GM06990 (cell line): ENCODE data around the gene PTPRE.

Experiments used
- DNase-seq: peaks from one replicate; pipeline ENCODE4 v3.0.0-alpha.2; 2011; ENCODE audit not compliant: insufficient read length; ENCODE audit errors: extremely low read depth
- H3K27me3 ChIP-seq: replicated peaks from 2 replicates; pipeline ENCODE4 v1.6.0; 2011; ENCODE audit warnings: low read length; ENCODE audit not compliant: control insufficient read depth, insufficient read depth
- H3K36me3 ChIP-seq: 2 replicates; pipeline ENCODE4 v1.5.1; 2011; ENCODE audit warnings: low read length; ENCODE audit not compliant: control insufficient read depth, insufficient read depth
- H3K4me3 ChIP-seq: replicated peaks from 2 replicates; pipeline ENCODE4 v1.5.1; 2011; ENCODE audit warnings: low read depth, mild to moderate bottlenecking, control low read depth, low read length
- TF ChIP-seq, protein P1 (sequence below): IDR thresholded peaks from 2 replicates; pipeline ENCODE4 v1.5.1; 2011; ENCODE audit warnings: low read length, control low read depth, mild to moderate bottlenecking, inconsistent platforms; ENCODE audit not compliant: insufficient read depth, poor library complexity, severe bottlenecking

The PTPRE gene

DNA sequence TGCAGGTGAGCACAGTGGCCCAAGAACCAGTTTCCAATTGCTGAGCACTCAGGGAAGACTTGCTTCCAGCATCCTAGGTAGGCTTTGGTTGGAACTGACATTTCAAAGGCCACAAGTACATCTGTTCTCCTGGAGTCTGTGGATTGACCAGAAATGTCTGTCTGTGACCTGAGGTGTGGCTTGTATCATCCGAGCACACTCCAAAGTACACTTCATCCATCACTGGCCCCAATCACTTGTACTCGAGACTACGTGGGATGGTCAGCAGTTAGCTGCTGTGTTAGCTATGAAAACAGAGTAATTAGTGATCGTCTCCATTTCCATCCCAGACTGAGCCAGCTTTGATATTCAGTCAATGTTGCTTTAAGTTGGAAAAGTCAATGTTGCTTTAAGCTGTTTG lies 174.3 kb downstream of the PTPRE start:
- no peak overlapping the region for H3K4me3 ChIP-seq
- peaks cover 1% of the 10 kb centered on the region for H3K36me3 ChIP-seq
- no peak for DNase-seq
- TF ChIP-seq, protein P1, sequence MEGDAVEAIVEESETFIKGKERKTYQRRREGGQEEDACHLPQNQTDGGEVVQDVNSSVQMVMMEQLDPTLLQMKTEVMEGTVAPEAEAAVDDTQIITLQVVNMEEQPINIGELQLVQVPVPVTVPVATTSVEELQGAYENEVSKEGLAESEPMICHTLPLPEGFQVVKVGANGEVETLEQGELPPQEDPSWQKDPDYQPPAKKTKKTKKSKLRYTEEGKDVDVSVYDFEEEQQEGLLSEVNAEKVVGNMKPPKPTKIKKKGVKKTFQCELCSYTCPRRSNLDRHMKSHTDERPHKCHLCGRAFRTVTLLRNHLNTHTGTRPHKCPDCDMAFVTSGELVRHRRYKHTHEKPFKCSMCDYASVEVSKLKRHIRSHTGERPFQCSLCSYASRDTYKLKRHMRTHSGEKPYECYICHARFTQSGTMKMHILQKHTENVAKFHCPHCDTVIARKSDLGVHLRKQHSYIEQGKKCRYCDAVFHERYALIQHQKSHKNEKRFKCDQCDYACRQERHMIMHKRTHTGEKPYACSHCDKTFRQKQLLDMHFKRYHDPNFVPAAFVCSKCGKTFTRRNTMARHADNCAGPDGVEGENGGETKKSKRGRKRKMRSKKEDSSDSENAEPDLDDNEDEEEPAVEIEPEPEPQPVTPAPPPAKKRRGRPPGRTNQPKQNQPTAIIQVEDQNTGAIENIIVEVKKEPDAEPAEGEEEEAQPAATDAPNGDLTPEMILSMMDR = no peak
- no peaks in the 10 kb centered on the region for H3K27me3 ChIP-seq

DNA sequence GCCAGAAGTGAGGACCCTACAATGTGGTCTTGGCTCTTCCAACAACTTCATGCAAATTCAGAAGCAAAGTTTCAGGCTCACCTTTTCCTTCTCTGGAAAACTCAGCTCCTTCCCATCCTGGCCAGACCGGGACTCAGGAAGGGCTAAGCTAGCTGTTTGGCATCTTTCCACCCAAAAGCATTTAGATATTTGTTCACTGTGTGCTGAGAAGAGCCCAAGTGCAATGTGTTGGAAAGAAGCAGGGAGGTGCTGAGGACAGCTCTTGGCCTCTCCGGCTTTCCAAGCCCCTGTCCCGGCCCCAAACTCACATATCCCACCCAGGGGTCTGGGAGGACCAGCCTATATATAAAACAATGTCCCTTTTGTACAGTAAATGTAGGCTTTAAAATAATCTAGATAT lies 174.8 kb downstream of the PTPRE start:
- DNase-seq = no peak
- no peaks in the 10 kb centered on the region for H3K27me3 ChIP-seq
- no peak overlapping the region for H3K4me3 ChIP-seq
- TF ChIP-seq, protein P1 = no peak
- H3K36me3 ChIP-seq = peaks cover 1% of the 10 kb centered on the region

DNA sequence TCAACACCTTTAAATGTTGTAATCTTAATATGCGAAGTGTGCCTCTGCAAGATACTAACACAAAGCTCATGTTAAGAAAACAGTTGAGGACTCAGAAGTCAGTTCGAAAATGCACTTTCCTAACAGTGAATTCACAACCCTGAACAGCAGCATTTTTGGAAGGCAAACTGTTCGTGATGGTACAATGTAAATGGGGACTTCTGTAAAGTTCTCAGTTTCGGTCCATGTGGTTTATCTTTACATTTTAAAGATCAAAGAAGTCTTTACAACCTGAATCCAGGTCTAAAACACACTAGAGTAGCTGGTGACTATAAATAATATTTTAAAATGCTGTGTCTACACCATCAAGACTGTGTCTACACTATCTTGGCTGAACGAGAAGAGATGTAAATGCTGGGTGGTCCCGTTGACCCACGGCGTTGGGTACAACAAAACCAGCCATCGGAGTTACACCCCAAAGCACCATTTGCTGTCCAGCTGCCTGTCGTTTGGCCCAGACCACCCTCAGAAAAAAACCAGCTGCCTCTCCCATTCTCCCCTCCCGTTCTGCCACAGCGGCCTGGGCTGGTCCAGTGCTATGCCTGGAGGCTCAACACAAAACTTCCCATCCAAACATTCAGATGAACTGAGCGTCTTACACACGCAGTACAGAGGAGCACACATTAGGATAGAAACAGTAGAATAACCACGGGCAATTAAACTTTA lies 176.4 kb downstream of the PTPRE start:
- H3K27me3 ChIP-seq = no peaks in the 10 kb centered on the region
- no peaks in the 10 kb centered on the region; the same call in none of the 2 replicates for H3K36me3 ChIP-seq
- no peak overlapping the region for H3K4me3 ChIP-seq
- no peak for DNase-seq
- TF ChIP-seq, protein P1 = no peak

DNA sequence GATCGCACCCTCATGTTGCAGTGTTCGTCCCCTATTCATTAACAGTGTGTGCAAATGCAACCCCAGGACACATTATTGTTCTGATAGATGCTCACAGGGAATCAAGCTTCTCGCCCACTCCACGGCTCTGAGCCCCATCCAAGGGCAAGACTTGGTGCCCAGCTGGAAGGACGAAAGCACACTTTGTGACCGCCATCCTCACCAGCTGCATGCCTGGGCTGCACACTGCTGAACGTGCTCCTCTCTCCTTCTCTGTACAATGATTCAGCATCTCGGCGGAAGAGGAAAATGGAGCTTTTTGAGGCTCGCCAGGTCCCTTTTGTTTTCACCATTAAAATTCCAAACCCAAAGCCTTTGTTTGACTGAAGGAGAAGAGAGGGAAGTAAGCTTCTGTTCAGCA lies 177.5 kb downstream of the PTPRE start:
- H3K36me3 ChIP-seq = no peaks in the 10 kb centered on the region; the same call in none of the 2 replicates
- TF ChIP-seq, protein P1 = no peak
- DNase-seq = no peak
- no peak overlapping the region for H3K4me3 ChIP-seq
- H3K27me3 ChIP-seq = no peaks in the 10 kb centered on the region

DNA sequence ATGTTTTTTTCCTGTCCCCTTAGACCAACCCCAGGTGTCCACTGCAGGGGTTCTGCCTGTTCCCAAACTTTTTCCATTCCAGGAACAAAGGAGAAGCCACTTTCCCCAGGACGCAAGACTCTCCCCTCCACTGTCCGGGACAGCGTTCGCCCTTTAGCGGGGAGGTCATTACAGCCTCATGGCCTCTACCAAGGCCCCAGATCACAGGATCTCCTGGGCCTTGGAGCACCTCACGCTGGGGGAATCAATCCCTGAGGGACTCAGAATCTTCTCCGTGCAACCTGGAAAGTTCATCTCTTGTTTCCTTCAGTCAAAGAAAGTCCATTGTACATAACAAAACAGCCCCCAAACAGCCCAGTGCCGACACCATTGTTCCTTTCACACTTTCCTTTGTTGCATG lies 178.1 kb downstream of the PTPRE start:
- no peaks in the 10 kb centered on the region; the same call in 1 of the 2 replicates for H3K36me3 ChIP-seq
- TF ChIP-seq, protein P1 = no peak
- no peak for DNase-seq
- H3K4me3 ChIP-seq = no peak overlapping the region
- H3K27me3 ChIP-seq = no peaks in the 10 kb centered on the region
